ENCODE data around the gene GNPDA1. TPM values are rescaled to one million over a fixed set of nuclear protein-coding genes. Genes with fewer than 3 reads are reported as not detected.
A peak's percentile ranks its signal among the peaks of the same experiment; 100 is the strongest.
"Not testable (repeated sequence)": the region's sequence is repeated elsewhere in the genome, so short reads cannot be mapped to it uniquely, and the experiment has no call there.

GNPDA1 gene
- total and polyA plus RNA-seq, 8 donors: 4.1 to 15.5 (median 8.4) TPM

- Histone ChIP-seq H3K27ac (no peak overlapping the region), H3K36me3 (no peaks in the 10 kb centered on the region), H3K9me3 (no peaks in the 10 kb centered on the region), H3K4me3 (no peak overlapping the region), H3K27me3 (no peaks in the 10 kb centered on the region), H3K4me1 (peaks cover 0 to 5% (median 0%) of the 10 kb centered on the region in 3 donors)
- DNase-seq (no peak), FAIRE-seq (no peak), ATAC-seq (no peak)
- no peak for TF ChIP-seq CTCF (IDR thresholded peaks at IDR 0.05)
- intact Hi-C loops (cut with DNase I): no loop called here
- 98 to 100% methylated on average over 1 of the region's 1 CpG for WGBS, 2 donors
These were observed 42.5 kb upstream of the GNPDA1 start for GRCh38 chr5:142055301-142055700.

DNA sequence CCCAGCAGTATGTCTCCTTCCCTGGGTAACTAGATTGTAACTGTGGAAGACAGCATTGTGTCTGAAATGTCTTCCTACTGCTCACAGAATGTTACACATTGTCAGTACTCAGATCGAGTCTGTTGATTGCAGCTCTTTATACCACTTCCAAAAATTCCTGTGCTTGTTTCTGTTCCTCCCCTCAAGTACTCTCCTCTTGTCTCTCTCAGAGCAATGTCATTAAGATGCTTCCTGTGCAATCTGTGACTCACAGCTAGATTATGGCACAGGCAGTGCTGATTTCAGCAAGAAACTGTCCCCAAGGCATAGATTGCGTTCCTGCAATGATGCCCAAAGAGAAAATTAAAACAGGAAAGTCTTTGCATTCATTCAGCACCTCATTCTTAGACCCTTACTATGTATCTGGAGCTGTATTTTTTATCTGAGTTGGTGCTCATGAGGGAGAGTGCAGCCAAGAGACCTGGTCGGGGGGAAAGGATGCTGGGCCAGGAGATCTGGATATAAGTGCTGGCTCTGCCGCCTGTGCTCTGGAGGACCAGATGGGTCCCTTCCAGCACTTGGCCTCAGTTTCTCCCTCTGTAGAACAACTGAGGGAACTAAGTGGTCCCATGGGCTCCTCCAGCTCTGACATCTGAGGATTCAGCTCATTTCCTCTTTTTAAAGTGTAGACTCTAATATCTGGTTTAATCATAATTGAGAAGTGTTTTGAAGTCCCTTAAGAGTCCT is 40.8 kb upstream of the GNPDA1 start:
- no peak overlapping the region for H3K4me3 ChIP-seq
- peaks cover 0 to 5% (median 0%) of the 10 kb centered on the region in 3 donors for H3K4me1 ChIP-seq
- no peak for FAIRE-seq
- TF ChIP-seq CTCF (IDR thresholded peaks at IDR 0.05): no peak
- no peaks in the 10 kb centered on the region for H3K36me3 ChIP-seq
- no peak for DNase-seq
- peak in 3 of 4 donors; percentile 66 to 76 (median 68) for ATAC-seq
- H3K27ac ChIP-seq: peak overlapping the region in 1 of 4 donors; percentile 27
- intact Hi-C loops (cut with DNase I): no loop called here
- 62 to 67% methylated on average over 4 of the region's 4 CpGs for WGBS, 2 donors
- H3K9me3 ChIP-seq: no peaks in the 10 kb centered on the region
- H3K27me3 ChIP-seq: no peaks in the 10 kb centered on the region

DNA sequence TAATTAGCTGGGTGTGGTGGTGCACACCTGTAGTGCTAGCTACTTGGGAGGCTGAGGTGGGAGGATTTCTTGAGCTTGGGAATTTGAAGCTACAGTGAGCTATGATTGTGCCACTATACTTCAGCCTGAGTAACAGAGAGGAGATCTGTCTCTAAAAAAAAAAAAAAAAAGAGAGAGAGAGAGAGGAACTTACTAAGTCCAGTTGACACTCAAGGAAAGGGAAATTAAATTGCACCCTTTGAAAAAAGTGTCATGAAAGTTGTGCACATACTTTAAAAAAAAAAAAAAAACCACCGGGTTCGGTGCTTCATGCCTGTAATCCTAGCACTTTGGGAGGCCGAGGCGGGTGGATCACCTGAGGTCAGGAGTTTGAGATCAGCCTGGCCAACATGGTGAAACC is 39.2 kb upstream of the GNPDA1 start:
- ATAC-seq; H3K9me3 ChIP-seq; DNase-seq; H3K4me3 ChIP-seq; H3K36me3 ChIP-seq; FAIRE-seq; H3K4me1 ChIP-seq; H3K27me3 ChIP-seq; intact Hi-C loops (cut with DNase I); H3K27ac ChIP-seq: not testable (repeated sequence)
- 90 to 92% methylated on average over 4 of the region's 4 CpGs for WGBS, 2 donors

GRCh38 chr5:142048272-142048671 is 35.4 kb upstream of the GNPDA1 start:
- H3K4me1 ChIP-seq: no peaks in the 10 kb centered on the region
- FAIRE-seq (no peak), DNase-seq (no peak), ATAC-seq (no peak)
- TF ChIP-seq CTCF (IDR thresholded peaks at IDR 0.05): no peak
- no peaks in the 10 kb centered on the region for H3K9me3 ChIP-seq
- 59 to 63% methylated on average over 7 of the region's 7 CpGs for WGBS, 2 donors
- intact Hi-C loops (cut with DNase I): no loop called here
- no peak overlapping the region for H3K4me3 ChIP-seq
- H3K36me3 ChIP-seq: no peaks in the 10 kb centered on the region
- no peaks in the 10 kb centered on the region for H3K27me3 ChIP-seq
- no peak overlapping the region for H3K27ac ChIP-seq

- H3K27ac ChIP-seq: no peak overlapping the region
- DNase-seq (no peak), FAIRE-seq (no peak)
These were observed 33.4 kb upstream of the GNPDA1 start for GRCh38 chr5:142046191-142046590.

DNA sequence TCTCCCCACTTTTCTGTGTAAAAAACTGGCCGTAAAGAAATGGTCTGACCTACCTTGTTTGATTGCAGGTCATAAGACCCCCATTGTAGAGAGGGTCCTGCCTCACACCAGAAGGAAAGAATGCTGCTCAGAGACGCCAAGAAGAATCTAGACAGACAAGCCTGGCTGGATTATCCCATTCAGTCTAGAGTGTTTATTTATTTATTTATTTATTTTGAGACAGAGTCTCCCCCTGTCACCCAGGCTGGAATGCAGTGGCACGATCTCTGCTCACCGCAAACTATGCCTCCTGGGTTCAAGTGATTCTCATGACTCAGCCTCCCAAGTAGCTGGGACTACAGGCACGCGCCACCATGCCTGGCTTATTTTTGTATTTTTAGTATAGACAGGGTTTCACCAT is 28.1 kb upstream of the GNPDA1 start:
- intact Hi-C loops (cut with DNase I): not testable (repeated sequence)

More at GRCh38 chr5:142046191-142046590, 33.4 kb upstream of the GNPDA1 start:
- no peak for TF ChIP-seq CTCF (IDR thresholded peaks at IDR 0.05)
- H3K27me3 ChIP-seq: no peaks in the 10 kb centered on the region
- H3K9me3 ChIP-seq: no peaks in the 10 kb centered on the region
- 76 to 85% methylated on average over 7 of the region's 7 CpGs for WGBS, 2 donors
- peak in 2 of 4 donors; percentile 48 to 57 for ATAC-seq
- H3K36me3 ChIP-seq: no peaks in the 10 kb centered on the region
- intact Hi-C loops (cut with DNase I): no loop called here
- H3K4me3 ChIP-seq: no peak overlapping the region
- no peaks in the 10 kb centered on the region for H3K4me1 ChIP-seq

More for the DNA sequence above, 28.1 kb upstream of the GNPDA1 start:
- 93 to 96% methylated on average over 6 of the region's 6 CpGs for WGBS, 2 donors
- not testable (repeated sequence) for H3K4me1 ChIP-seq, ATAC-seq, H3K36me3 ChIP-seq, FAIRE-seq, H3K27ac ChIP-seq, H3K27me3 ChIP-seq, DNase-seq, H3K4me3 ChIP-seq, H3K9me3 ChIP-seq

All from pancreas (tissue), 10 donors.